NAMALWA (cell line): ENCODE measurements around the gene RASGEF1C.
"Not testable (repeated sequence)": the region's sequence is repeated elsewhere in the genome, so short reads cannot be mapped to it uniquely, and the experiment has no call there.

Experiments used
- DNase-seq: peaks from one replicate; pipeline ENCODE4 v3.0.0-alpha.2; 2015; ENCODE audit warnings: low spot score

Gene RASGEF1C

DNA sequence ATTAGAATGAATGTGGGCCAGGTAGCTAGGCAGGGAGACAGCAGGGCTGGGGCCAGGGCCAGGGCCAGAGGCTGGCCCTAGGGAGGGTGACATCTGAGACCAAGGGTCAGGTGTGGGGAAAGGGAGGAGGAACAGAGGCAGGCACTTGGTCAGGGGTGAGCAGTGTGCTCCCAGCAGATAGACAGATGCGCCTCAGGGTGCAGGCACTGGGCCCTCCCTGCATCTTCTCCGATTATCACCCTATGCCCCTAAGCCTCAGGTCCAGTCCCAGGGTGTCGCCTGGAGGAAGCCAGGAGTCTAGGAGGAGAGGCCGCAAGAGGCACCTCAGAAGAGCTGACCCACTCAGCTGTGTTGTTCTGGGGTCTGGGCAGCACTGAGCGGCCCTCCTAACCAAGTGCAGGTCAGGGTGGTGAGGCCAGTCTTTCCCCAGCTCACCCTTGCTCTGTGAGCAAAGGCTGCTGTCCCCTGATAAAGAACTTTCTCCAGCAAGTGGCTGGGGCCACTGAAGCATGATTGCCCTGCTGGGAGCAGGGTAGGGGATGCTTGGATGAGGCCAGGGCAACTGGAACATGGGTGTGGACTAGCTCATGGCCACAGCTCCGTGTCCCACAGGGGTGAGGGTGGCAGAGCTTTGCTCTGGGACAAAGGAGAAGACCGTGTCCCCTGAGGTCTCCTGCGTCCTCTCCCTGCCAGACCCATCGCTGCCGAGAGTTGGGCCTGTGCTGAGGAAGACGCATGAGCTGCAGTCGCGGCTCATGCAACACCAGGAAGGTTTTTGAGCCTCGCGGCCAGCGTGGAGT is 2.1 kb upstream of the RASGEF1C start:
- DNase-seq = no peak

DNA sequence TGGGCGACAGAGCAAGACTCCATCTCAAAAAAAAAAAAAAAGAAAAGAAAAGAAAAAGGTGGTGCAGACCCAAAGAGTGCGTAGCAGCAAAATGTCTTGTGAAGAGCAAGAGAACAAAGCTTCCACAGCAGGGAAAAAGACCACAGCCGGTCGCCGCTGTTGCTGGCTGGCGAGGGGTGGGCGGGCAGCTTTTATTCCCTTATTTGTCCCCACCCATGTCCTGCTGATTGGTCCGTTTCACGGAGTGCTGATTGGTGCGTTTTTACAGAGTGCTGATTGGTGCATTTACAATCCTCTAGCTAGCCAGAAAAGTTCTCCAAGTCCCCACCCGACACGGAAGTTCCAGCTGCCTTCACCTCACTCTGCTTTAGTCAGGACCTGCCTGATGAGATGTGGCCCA is 1.1 kb upstream of the RASGEF1C start:
- not testable (repeated sequence) for DNase-seq

DNA sequence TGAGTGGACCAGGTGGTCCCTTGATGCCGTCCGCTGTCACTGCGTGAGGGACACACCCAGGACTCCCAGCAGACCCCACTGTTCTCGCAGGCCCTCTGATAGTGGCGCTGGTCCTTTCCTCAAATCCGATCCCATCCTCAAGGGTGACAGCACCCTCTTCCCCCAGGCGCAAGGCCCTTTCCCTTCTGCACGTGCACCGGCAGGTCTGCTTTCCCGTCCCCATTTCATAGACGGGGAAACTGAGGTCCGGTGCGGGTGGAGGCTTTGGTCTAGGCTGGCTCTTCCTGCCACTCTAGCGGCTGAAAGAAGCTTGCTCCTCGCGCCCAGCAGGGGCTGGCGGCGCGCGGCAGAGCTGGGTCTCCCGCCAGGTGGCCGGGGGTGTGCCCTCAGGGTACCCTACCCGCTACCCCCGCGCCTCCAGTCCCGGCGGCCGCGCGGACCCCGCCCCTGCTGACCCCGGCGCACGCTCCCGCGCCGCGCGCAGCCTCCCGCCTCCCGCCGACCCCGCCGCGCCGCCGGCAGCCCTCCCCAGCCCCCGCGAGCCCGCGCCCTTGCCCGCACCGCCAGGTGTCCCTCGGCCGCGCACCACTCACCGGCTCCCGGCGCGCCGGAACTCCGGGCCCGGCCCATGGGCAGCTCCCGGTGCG is 453 bp downstream of the RASGEF1C start:
- no peak for DNase-seq

DNA sequence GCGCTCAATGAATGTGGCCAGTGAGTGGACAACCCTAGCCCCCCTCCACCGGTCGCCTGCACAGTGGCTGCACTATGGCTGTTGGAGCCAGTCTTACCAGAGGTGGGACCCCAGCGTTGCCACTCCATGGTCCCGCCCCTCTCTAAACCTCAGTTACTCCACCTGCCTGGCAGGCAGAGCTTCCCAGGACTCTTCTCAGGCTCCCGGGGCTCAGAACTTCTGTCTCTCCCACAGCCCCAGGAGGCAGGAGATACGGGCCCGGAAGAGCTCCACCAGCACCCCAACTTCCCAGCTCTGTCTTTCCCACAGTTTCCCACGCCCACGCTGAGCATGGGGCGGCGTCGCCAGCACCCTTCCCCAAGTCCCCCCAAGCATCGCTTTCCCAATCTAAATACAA is 975 bp downstream of the RASGEF1C start:
- no peak for DNase-seq

DNA sequence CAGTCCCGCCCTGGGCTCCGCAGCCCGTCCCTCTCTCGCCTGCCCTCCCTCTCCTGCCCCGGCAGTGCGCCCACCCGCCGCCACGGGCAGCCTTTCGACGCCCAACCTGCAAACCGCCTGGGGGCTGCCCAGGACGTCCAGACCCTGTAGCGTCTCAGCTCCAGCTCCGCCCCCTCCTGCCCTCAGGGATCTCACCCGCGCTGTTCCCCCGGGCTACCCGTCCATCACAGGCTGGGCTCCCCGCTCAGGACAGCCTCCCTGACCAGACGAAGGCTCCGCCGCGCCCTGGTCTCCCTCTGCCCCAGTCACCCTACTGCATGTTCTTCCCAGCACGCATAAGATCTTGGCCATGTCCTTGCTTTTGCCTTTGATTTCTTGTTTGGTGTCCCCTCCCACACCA is 1.4 kb downstream of the RASGEF1C start:
- no peak for DNase-seq

DNA sequence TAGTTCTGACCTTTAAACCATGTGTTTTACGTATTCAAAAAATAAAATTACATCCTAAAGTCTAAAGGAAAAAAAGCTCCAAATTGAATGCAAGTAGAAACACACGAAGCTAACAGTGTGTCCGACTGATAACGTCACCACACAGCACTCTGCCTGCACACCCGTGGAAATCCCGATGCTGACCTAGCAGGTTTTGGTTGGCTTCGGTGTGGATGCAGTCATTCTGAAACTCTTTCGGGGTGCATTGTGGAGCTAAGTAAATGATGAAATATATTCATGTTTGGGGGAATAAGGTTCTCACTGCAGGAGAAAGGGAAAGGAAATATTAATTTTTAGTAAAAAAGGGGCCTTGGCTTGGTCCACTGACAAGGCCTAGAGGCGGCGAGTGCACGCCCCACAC is 2.0 kb downstream of the RASGEF1C start:
- no peak for DNase-seq

DNA sequence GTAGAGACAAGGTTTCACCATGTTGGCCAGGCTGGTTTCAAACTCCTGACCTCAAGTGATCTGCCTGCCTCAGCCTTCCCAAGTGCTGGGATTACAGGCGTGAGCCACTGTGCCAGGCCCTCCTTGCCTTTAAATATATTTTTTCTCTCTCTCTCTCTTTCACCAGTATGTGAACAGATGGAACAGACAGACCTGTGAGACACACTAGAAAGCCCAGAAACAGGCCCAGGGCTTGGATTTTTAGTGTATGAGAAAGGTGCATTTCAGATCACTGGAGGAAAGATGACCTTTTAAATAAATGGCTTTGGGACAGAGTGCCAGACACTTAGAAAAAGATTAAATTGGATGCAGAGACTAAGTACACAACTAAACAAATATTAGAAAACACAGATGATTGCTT is 3.1 kb downstream of the RASGEF1C start:
- DNase-seq = no peak

DNA sequence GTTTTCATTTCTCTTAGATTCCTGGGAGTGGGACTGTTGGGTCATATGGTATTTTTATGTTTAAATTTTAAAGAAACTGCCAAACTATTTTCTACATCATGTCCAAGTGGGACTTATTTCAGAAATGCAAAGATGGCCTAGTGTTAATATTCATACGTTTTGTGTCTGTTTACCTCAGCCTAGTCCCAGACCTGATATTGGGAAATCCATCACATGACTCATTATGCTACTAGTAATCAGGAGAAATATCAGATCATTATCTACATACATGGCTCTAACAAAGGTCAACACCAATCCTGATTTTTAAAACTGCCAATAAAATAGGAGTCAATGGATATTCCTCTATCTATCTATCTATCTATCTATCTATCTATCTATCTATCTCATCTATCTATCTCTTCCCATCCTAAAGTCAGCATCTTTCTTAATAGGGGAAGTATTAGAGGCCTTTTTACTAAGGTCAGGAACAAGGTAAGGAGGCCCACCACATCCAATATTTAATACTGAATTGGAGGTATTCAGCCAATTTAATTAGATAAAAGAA is 4.7 kb downstream of the RASGEF1C start:
- no peak for DNase-seq

DNA sequence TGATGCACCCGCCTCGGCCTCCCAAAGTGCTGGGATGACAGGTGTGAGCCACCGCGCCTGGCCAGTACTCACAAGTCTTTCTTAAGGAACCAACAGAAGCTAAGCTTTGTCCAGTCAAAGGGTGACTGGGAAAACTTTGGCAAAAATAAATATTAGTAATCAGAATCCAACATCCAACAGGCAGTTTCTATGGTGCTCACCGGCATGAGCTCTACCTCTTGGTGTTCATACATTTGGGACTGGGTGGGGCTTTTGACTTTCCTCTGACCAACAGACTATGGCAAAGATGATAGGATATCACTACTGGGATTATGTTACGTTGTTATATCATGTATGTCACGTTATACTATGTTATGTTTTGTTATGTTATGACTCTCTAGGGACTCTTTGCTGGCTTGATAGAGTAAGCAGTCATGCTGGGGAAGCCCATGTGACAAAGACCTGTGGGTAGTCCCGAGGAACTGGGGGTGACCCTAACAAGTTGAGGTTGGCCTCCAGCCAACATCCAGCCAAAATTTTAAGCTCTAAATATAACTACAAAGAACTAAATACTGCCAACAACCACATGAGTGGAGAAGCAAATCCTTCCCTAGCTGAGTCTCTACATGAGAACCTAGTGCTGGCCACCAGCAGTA is 6.0 kb downstream of the RASGEF1C start:
- no peak for DNase-seq

DNA sequence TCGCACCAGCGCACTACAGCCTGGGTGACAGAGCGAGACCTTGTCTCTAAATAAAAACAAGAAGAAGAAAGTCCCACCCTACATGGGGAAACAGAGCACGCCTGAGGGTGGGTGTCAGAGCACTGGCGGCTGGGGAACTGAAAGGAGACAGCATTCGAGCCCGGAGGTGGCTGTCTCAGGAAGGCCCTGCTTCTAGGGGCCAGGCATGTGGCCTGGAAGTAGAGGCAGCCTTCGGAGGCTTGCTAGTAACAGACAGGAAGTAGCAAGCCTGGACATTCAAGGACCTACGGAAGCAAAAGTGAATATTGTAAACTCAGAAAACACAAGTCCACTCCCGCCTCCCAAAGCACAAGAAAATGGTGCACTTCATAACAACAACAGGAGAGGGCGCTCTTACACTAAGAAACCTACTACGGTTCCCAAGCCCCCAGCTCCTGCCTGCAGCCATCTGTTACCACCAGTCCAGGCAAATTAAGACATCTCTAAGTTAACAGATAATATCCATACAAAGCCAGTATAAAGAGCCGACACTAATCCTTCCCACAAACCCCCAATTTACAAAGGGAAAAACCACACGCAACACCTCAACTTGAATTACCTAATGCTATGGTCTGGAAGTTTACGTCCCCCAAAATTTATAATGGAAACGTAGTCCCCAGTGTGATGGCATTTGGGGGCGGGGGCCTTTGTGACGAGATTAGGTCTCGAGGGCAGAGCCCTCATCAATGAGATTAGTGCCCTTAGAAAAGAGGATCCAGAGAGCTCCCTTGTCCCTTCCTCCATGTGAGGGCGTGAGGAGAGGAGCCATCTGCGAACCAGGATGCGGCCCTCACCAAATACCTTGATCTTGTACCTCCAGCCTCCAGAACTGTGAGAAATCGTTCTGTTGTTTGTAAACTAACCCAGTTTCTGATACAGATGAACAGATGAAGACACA is 7.7 kb downstream of the RASGEF1C start:
- DNase-seq = peak; percentile 71

DNA sequence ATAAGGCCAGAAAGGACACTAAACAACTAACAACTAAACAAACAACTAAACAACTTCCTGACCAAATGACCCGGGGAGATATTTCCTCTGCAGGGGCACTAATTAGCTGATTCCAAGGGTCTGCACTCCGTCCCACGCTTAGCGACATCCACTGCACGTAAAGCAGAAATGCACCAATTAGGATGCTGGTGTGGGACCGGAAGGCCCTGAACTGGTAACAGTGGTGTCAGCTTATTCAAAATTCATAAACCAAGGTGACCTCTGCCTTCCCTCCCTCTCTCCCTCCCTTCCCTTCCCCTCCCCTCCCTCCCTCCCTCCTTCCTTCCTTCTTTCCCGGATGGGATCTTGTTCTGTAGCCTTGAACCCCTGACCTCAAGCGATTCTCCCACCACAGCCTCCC is 9.6 kb downstream of the RASGEF1C start:
- no peak for DNase-seq

DNA sequence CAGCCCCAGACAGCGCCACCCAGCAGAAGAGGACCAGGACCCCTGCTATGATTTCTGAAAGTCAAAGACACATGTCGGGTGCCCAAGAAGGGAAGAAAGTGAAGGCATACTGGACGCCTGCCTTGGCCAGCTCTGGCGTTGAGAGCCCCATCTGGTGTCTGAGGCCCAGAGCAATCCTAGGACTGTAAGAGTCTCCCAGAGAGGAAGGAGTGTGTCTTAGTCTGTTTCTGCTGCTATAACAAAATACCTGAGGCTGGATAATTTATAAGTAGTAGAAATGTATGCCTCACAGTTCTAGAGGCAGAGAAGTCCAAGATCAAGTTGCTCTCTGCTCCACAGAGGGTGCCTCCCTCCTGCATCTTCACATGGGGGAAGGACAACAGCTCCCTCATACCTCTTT is 10.8 kb downstream of the RASGEF1C start:
- no peak for DNase-seq

DNA sequence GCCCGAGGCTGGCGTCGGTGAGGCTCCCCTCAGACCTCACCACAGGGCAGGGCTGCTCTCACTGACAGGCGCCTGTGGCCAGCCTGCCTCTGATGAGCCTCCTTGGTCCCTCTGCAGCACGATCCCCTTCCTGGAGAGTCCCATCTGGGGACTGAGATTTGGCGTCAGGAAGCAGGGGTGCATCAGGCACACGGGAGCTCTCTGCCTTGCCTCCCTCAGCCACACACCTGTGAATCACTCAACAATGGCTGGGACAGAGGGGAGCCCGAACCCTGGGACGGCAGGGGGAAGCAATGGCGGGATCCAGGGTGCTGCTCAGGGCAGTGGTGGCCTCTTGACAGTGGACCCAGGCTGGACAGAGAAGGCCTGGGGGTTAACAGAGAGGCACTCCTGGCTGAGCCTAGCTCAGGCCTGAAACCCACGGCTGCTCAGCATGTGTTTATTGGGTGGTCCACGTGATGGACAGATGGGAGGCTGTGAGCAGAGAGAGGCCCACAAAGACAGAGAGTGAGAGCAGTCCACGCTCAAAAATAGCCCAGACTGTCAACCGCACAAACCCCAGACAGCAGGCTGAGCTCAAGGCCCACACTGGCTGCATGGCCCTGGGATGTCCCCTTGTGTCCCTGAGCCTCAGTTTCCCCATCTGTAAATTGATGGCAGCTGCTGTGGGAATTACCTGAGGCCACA is 11.9 kb downstream of the RASGEF1C start:
- DNase-seq = no peak

DNA sequence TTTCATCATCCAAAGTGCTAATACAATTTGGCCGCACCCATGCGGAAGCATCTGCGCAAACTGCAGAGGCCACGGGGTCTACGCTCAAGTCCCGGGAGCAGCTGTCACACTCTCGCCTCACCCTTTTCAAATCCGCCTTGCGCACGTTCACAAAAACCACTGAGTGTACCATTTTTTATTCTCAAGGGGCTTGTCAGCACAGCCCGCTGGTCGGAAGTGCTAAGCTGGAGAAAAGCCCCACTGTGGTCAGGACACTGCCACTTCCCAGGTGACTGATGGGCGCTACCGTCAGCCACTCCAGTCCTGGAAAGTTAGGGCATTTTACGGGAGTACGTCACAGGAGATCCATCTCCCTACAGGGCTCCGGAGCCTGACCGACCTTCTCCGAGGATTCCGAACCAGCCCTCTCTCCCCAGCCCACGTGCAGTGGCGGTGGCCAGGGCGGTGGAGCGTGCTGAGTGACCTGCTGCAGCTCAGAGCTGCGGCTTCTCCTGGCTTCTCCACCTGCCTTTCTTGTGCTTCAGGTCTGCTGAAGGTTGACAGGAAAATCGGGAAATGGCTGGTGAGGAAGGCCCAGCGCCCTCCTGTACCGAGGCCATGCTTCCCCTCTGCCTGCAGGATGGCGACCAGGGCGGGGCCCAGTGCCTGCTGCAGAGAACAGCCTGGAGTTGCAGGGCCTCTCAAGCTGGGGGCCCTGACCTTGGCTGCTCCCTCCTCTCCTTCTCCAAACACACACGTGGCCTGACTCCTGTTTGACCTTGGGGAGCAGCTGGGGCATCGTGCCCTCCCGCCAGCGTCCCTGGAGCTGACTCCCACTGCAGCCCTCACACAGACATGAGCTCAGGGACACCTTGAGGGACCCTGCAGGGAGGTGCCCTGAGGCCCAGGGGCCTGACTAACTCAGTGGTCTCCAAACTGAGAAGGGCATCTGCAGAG is 14.3 kb downstream of the RASGEF1C start:
- DNase-seq = no peak

DNA sequence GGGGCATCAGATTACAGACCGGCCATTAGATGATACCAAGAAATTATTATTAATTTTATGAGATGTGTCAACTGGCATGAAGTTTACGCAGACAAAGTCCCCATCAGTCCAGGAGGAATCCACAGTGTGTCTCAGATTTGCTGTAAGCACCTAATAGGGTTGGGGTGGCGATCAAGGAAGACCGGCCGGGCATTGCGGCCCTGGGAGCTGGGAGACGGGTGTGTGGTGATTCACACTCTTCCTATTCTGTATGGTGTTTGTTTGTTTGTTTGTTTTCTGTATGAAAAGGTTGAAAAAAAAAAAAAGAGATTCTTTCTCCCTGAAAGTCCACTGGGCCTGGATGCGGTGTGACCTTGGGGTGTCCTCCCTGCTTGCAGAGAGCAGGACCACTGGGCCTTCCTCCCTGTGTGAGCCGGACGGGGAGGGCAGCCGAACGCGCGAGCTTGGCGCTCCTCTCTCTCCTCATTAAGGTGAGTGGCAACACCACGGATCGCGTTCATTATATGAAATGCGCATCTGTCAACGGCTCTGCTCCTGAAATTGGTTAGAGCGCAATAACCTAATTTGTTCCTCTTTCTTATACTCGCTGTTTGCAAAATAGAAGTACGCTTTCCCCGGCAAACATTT is 15.1 kb downstream of the RASGEF1C start:
- no peak for DNase-seq

DNA sequence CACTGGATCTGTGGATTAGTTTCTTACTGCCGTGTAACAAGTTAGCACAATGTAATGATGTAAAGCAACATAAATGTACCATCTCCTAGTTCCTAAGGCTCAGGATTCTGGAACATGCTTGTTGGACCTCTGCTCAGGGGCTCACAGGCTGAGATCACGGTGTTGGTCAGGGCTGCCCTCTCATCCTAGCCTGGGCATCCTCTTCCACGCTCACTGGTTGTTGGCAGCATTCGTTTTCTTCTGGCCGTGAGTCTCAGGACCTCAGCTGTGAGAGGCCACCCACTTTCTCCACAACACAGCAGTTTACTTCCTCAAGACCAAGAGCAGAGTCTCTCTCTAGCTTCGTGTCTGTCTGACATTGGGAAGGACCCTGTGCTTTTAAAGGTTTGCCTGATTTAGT is 17.3 kb downstream of the RASGEF1C start:
- DNase-seq = no peak

DNA sequence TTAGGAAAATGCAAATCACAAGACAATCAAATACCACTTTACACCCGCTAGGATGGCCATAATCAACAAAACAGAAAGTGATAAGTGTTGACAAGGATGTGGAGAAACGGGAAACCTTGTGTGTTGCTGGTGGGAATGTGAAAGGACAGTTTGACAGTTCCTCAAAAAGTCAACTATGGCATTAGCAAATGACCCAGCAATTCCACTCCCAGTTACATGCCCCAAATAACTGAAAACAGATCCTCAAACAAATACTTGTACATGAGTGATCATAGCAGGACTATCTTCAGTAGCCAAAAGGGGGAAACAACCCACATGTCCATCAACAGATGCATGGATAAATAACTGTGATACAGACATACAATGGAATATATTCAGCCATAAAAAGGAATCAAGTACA is 21.2 kb downstream of the RASGEF1C start:
- DNase-seq = no peak

DNA sequence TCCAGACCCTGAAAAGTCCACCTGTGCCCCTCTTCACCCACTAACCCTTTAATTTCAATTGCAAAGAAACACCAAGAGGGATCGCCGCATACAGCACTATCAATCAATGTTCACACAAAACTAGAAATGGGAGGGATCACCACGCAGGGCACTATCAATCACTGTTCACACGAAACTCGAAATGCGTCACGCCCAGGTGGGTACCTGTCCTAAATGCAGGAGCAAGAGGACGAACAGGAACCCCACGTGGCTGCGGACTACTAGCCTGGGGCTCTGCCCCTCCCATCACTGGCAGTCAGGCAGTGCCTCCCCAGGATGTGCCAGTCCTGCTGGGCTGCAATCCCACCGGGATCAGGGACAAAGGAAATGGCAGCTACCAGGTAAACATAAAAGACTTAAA is 28.2 kb downstream of the RASGEF1C start:
- DNase-seq = no peak

DNA sequence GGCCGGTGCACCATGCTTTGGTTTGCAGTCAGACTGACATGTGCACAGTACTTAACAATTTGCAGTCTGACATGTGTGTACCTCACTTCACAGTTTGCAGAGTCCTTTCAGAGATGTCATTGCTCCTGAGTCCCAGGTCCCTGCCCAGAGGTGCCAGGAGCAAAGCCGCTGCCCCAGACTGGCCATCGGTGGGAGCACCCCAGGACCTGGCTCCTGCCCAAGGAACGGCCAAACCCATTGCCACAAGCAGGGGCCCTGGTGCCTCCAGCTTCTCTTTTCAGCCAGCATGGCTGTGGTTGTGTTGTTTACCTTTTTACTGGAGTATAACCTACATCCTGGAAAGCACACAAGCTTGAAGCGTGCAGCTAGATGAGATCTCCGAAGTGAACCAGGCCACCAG is 28.6 kb downstream of the RASGEF1C start:
- no peak for DNase-seq
